T-cell (primary cell): ENCODE data around the gene CISTR. TPM values are rescaled to one million over a fixed set of nuclear protein-coding genes. Genes with fewer than 3 reads are reported as not detected.

ENCODE experiments used
- ATAC-seq, 4 experiments: fragments of 200-7000 bp in 3 of 4; fragments of 150-1000 bp in 1 of 4; cut with Tn5 transposase; replicated peaks in 1 of 4; 1 replicate in 3 of 4; 2 replicates in 1 of 4; pipeline ENCODE4 v1.10.0; 2021; ENCODE audit warnings: moderate library complexity in 3 of 4, mild to moderate bottlenecking in 2 of 4, moderate number of reproducible peaks in 1 of 4
- CTCF ChIA-PET, 2 donors: fragments of 300-600 bp; sonication (Branson Sonifier 250); formaldehyde crosslinking; loops; one replicate each; lab custom pipeline; 2022; ENCODE audit warnings: antibody characterized with exemption in 2 of 2; lab: Charles Lee
- POLR2A ChIA-PET, 2 donors: fragments of 300-600 bp; sonication (Branson Sonifier 250); formaldehyde crosslinking; loops; one replicate each; lab custom pipeline; 2022; ENCODE audit warnings: antibody characterized with exemption in 2 of 2; lab: Charles Lee
- DNase-seq, 35 experiments: peaks; one replicate each; pipeline versions ENCODE4 v3.0.0 to v3.0.0-alpha.2; 2013 to 2023
- H3K27ac ChIP-seq: one replicate; pipeline ENCODE4 v1.5.1; 2013; ENCODE audit warnings: low read length
- H3K27me3 ChIP-seq, 2 experiments: replicated peaks in 1 of 2; 1 replicate in 1 of 2; 2 replicates in 1 of 2; pipeline versions ENCODE4 v1.6.1 to v1.7.0; 2013; ENCODE audit warnings: low read length in 1 of 2, mixed read lengths in 1 of 2; ENCODE audit not compliant: control insufficient read depth in 2 of 2, insufficient read depth in 2 of 2; ENCODE audit errors: extremely low read depth in 1 of 2
- H3K36me3 ChIP-seq, 2 donors: 1 replicate in 1 of 2; 2 replicates in 1 of 2; pipeline versions ENCODE4 v1.6.1 to v1.7.0; 2013; ENCODE audit warnings: low read length in 1 of 2; ENCODE audit not compliant: control insufficient read depth in 2 of 2, insufficient read depth in 1 of 2; ENCODE audit errors: extremely low read depth in 1 of 2
- H3K4me1 ChIP-seq, 2 experiments: 1 replicate in 1 of 2; 2 replicates in 1 of 2; pipeline versions ENCODE4 v1.6.1 to v1.7.0; 2013; ENCODE audit warnings: low read length in 2 of 2, mixed read lengths in 1 of 2; ENCODE audit not compliant: insufficient read depth in 2 of 2, control insufficient read depth in 1 of 2; ENCODE audit errors: extremely low read depth in 1 of 2
- H3K4me3 ChIP-seq, 2 donors: 1 replicate in 1 of 2; 2 replicates in 1 of 2; pipeline versions ENCODE4 v1.5.1 to v1.7.0; 2013; ENCODE audit warnings: mild to moderate bottlenecking in 2 of 2, low read length in 1 of 2, moderate library complexity in 1 of 2; ENCODE audit not compliant: control insufficient read depth in 1 of 2; ENCODE audit errors: extremely low read depth in 1 of 2
- H3K9me3 ChIP-seq: 2 replicates; pipeline ENCODE4 v1.7.0; 2013
- H3K27ac Mint-ChIP-seq, 2 donors: one replicate each; pipeline ENCODE4 v1.8.0; 2020 to 2021; ENCODE audit warnings: mild to moderate bottlenecking in 2 of 2, mixed read lengths in 2 of 2
- H3K27me3 Mint-ChIP-seq, 2 donors: one replicate each; pipeline ENCODE4 v1.8.0; 2021 to 2022; ENCODE audit warnings: mixed read lengths in 2 of 2
- H3K36me3 Mint-ChIP-seq: one replicate; pipeline ENCODE4 v1.8.0; 2021; ENCODE audit warnings: mixed read lengths
- H3K4me1 Mint-ChIP-seq, 3 donors: one replicate each; pipeline ENCODE4 v1.8.0; 2020 to 2022; ENCODE audit warnings: mixed read lengths in 3 of 3, mild to moderate bottlenecking in 1 of 3
- H3K4me3 Mint-ChIP-seq, 3 donors: one replicate each; pipeline ENCODE4 v1.8.0; 2020 to 2022; ENCODE audit warnings: mild to moderate bottlenecking in 3 of 3, mixed read lengths in 3 of 3, moderate library complexity in 3 of 3
- H3K9me3 Mint-ChIP-seq, 3 donors: one replicate each; pipeline ENCODE4 v1.8.0; 2020 to 2022; ENCODE audit warnings: mixed read lengths in 3 of 3
- WGBS: methylation state at CpG from one replicate; pipeline ENCODE4 v1.1.5; 2013; ENCODE audit warnings: missing lambda C conversion rate; ENCODE audit not compliant: insufficient coverage; 5-methylcytosine and 5-hydroxymethylcytosine counted together
- total RNA-seq, 35 experiments: library from RNA in 6 of 35; stranded (reverse) in 6 of 35; fragments of 120-200 nt in 1 of 35; gene quantifications; one replicate each; pipeline versions ENCODE4 v1.2.1 to v1.2.4 and lab custom pipeline; 2013 to 2026

CISTR gene
- not detected for total RNA-seq
- total RNA-seq (2013): not detected
- total RNA-seq (lab: John Stamatoyannopoulos, UW): 0 to 0.22 (median 0) reads per million in 29 experiments

- Histone ChIP-seq H3K27ac (no peak within 1 kb of the TSS), H3K4me1 (peaks cover 10 to 41% of the 10 kb centered on the region in 2 experiments), H3K4me3 (peak within 1 kb of the TSS; percentile 55 to 78), H3K36me3 (no peaks in the 10 kb centered on the region), H3K9me3 (no peaks in the 10 kb centered on the region), H3K27me3 (peaks cover 33 to 56% of the 10 kb centered on the region in 2 experiments)
- ChIA-PET CTCF (interaction anchor here in 1 of 2 donors (0.6 to 2.8 kb wide), 3 partner anchors 8 to 141 kb away, joined by 4 to 14 read pairs (median 5); partner anchors contain the start of gene CALCOCO1), POLR2A (no interaction called here)
- WGBS: 3% methylated on average over 68 of the region's 76 CpGs
- Mint-ChIP-seq H3K4me3 (no peak within 1 kb of the TSS), H3K27ac (peak within 1 kb of the TSS in 1 of 2 donors; percentile 25), H3K36me3 (no peaks in the 10 kb centered on the region), H3K27me3 (peaks cover 3 to 6% of the 10 kb centered on the region in 2 donors), H3K4me1 (peaks cover 12 to 24% (median 13%) of the 10 kb centered on the region in 3 donors), H3K9me3 (no peaks in the 10 kb centered on the region)
- DNase-seq (peak in 13 of 35 experiments; percentile 18 to 53 (median 29)), ATAC-seq (peak; percentile 34 to 47 (median 38))
These were observed at the start of gene CISTR for GRCh38 chr12:53751336-53752191. Gene CISTR (minus strand): TSS chr12:53751979.

DNA sequence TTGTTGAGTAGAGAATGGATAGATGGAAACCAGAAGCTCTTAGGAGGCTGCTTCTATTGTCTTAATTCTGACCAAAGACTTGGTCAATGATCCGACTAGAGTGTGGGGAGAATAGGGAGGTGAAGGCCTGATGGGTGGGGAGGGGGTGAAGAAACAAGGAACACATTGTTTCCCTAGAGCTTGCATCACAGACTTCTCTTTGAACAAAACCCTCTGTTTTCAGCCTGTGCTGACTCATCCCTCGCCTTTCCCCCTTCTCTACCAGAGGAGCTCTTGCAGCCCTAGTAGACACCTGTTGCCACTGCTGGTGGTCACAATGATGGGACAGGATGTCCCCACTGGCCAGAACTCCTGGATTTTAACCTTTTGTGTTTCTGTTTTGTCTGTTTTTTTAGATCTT is 46.8 kb upstream of the CISTR start:
- Histone ChIP-seq H3K36me3 (no peaks in the 10 kb centered on the region), H3K9me3 (no peaks in the 10 kb centered on the region), H3K27me3 (peaks cover 6 to 25% of the 10 kb centered on the region in 2 experiments), H3K4me1 (no peaks in the 10 kb centered on the region), H3K27ac (no peak overlapping the region), H3K4me3 (no peak overlapping the region)
- DNase-seq (no peak), ATAC-seq (no peak)
- H3K36me3 Mint-ChIP-seq: no peaks in the 10 kb centered on the region
- no peak overlapping the region for H3K27ac Mint-ChIP-seq
- H3K4me1 Mint-ChIP-seq: no peaks in the 10 kb centered on the region
- 43% methylated on average over 1 of the region's 2 CpGs for WGBS
- H3K4me3 Mint-ChIP-seq: no peak overlapping the region
- CTCF ChIA-PET: no interaction called here
- H3K9me3 Mint-ChIP-seq: no peaks in the 10 kb centered on the region
- POLR2A ChIA-PET: no interaction called here
- H3K27me3 Mint-ChIP-seq: peaks cover 45 to 50% of the 10 kb centered on the region in 2 donors

DNA sequence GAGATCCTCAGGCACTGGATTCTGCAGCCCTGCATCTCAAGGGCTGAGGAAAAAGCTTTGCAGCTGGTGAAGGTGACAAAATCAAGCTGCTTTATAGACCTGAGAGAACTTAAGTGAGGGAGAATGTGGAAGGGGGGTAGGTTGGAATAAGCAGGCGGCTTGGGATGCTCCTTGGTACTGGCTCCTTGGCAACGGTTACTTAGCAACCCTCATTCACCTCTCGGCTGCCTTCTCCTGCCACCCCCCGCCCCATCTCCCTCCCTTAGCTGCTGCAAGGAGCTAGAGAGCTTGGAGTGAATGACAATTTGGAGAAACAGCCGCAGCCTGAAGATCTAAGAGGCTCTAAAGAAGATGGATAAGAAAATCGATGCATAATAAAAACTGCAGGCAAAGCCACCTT is 44.1 kb upstream of the CISTR start:
- no peaks in the 10 kb centered on the region for H3K9me3 Mint-ChIP-seq
- ChIA-PET POLR2A (interaction anchor here in 1 of 2 donors (0.6 kb wide), 1 partner anchor 1263 kb away, joined by 4 read pairs; no protein-coding TSS in a partner anchor), CTCF (interaction anchor here in 1 of 2 donors (0.6 to 1.1 kb wide), 2 partner anchors 118 to 398 kb away, joined by 3 read pairs; no protein-coding TSS in a partner anchor)
- Histone ChIP-seq H3K36me3 (no peaks in the 10 kb centered on the region), H3K9me3 (no peaks in the 10 kb centered on the region), H3K4me3 (no peak overlapping the region), H3K4me1 (no peaks in the 10 kb centered on the region), H3K27me3 (peaks cover 4 to 23% of the 10 kb centered on the region in 2 experiments), H3K27ac (no peak overlapping the region)
- DNase-seq (no peak), ATAC-seq (no peak)
- 60% methylated on average over 1 of the region's 6 CpGs for WGBS
- no peak overlapping the region for H3K4me3 Mint-ChIP-seq
- H3K27me3 Mint-ChIP-seq: peaks cover 32 to 34% of the 10 kb centered on the region in 2 donors
- no peaks in the 10 kb centered on the region for H3K36me3 Mint-ChIP-seq
- H3K4me1 Mint-ChIP-seq: no peaks in the 10 kb centered on the region
- no peak overlapping the region for H3K27ac Mint-ChIP-seq

- no peak for DNase-seq
- H3K4me3 Mint-ChIP-seq: no peak overlapping the region
These were observed 41.4 kb upstream of the CISTR start for GRCh38 chr12:53793221-53793620.

GRCh38 chr12:53791735-53792326 is 40.1 kb upstream of the CISTR start:
- Mint-ChIP-seq H3K4me1 (no peaks in the 10 kb centered on the region), H3K4me3 (no peak overlapping the region), H3K9me3 (no peaks in the 10 kb centered on the region), H3K27me3 (peaks cover 35 to 37% of the 10 kb centered on the region in 2 donors), H3K36me3 (no peaks in the 10 kb centered on the region), H3K27ac (no peak overlapping the region)
- Histone ChIP-seq H3K4me3 (no peak overlapping the region), H3K27ac (no peak overlapping the region), H3K4me1 (no peaks in the 10 kb centered on the region), H3K27me3 (peaks cover 2 to 25% of the 10 kb centered on the region in 2 experiments), H3K9me3 (no peaks in the 10 kb centered on the region), H3K36me3 (no peaks in the 10 kb centered on the region)
- DNase-seq (peak in 23 of 35 experiments; percentile 1 to 56 (median 19)), ATAC-seq (no peak)
- no CpG with 5 or more reads among the region's 1 CpG for WGBS
- CTCF ChIA-PET: interaction anchor here in 1 of 2 donors (0.7 kb wide), 1 partner anchor 400 kb away, joined by 3 read pairs; no protein-coding TSS in a partner anchor
- POLR2A ChIA-PET: no interaction called here

More at GRCh38 chr12:53793221-53793620, 41.4 kb upstream of the CISTR start:
- H3K9me3 ChIP-seq: no peaks in the 10 kb centered on the region
- POLR2A ChIA-PET: no interaction called here
- Mint-ChIP-seq H3K27ac (no peak overlapping the region), H3K4me1 (no peaks in the 10 kb centered on the region), H3K9me3 (no peaks in the 10 kb centered on the region), H3K36me3 (no peaks in the 10 kb centered on the region), H3K27me3 (peaks cover 38 to 40% of the 10 kb centered on the region in 2 donors)
- no peak overlapping the region for H3K4me3 ChIP-seq
- WGBS: 33% methylated on average over 1 of the region's 2 CpGs
- no peak for ATAC-seq
- no peaks in the 10 kb centered on the region for H3K36me3 ChIP-seq
- peaks cover 2 to 28% of the 10 kb centered on the region in 2 experiments for H3K27me3 ChIP-seq
- no peak overlapping the region for H3K27ac ChIP-seq
- no peaks in the 10 kb centered on the region for H3K4me1 ChIP-seq
- CTCF ChIA-PET: no interaction called here

DNA sequence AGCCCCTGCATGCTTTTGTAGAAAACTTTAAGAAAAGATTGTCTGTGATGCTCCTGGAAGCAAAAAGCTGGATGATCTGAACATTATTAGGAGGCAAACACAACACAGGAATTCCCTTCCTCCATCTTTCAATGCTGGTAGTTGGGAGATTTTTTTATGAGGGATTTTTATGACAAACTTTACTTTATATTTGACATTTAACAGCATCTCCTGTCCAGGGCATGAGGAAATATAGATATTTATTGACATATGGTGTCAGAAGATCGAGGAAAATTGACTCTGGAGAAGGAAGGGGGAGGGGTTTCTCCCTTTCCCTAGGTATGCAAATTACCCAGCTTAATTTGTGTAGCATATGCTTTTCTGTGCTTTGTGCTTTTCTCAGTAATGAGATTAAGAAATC is 37.8 kb upstream of the CISTR start:
- no peaks in the 10 kb centered on the region for H3K4me1 ChIP-seq
- ATAC-seq (no peak), DNase-seq (no peak)
- Mint-ChIP-seq H3K9me3 (no peaks in the 10 kb centered on the region), H3K27ac (no peak overlapping the region), H3K36me3 (no peaks in the 10 kb centered on the region), H3K4me1 (no peaks in the 10 kb centered on the region), H3K27me3 (peaks cover 44 to 47% of the 10 kb centered on the region in 2 donors), H3K4me3 (no peak overlapping the region)
- H3K4me3 ChIP-seq: no peak overlapping the region
- H3K36me3 ChIP-seq: no peaks in the 10 kb centered on the region
- ChIA-PET CTCF (interaction anchor here in 1 of 2 donors (0.9 kb wide), 1 partner anchor 45 kb away, joined by 3 read pairs; no protein-coding TSS in a partner anchor), POLR2A (no interaction called here)
- no peak overlapping the region for H3K27ac ChIP-seq
- H3K27me3 ChIP-seq: peaks cover 4 to 21% of the 10 kb centered on the region in 2 experiments
- no peaks in the 10 kb centered on the region for H3K9me3 ChIP-seq
- WGBS: no CpG with 5 or more reads among the region's 1 CpG
